Muscle of back (tissue), 11 donors: ENCODE data around the gene PDSS2. TPM values are rescaled to one million over a fixed set of nuclear protein-coding genes. Genes with fewer than 3 reads are reported as not detected.
"Not testable (repeated sequence)": the region's sequence is repeated elsewhere in the genome, so short reads cannot be mapped to it uniquely, and the experiment has no call there.

ENCODE experiments used
- DNase-seq, 3 donors: peaks; one replicate each; pipeline versions ENCODE4 v3.0.0 to v3.0.0-alpha.2; 2013
- polyA plus RNA-seq, 10 donors: library from polyadenylated mRNA; unstranded; fragments of 120-200 nt; gene quantifications; one replicate each; pipeline ENCODE4 v1.2.1, GENCODE V29; 2013; ENCODE audit not compliant: insufficient read length in 10 of 10

The PDSS2 gene
- polyA plus RNA-seq, 10 donors: 7.5 to 10.2 (median 8.4) TPM

GRCh38 chr6:107328081-107328480, 131.3 kb downstream of the PDSS2 start:
- DNase-seq: no peak

GRCh38 chr6:107323133-107323785, 136.1 kb downstream of the PDSS2 start:
- no peak for DNase-seq

- no peak for DNase-seq
These were observed 137.6 kb downstream of the PDSS2 start for GRCh38 chr6:107321793-107322192.

- DNase-seq: peak in 2 of 3 donors; percentile 16 to 27
These were observed 139.3 kb downstream of the PDSS2 start for GRCh38 chr6:107319906-107320530.

GRCh38 chr6:107318100-107318736, 141.1 kb downstream of the PDSS2 start:
- DNase-seq: peak; percentile 33 to 76 (median 68)

GRCh38 chr6:107315114-107315513, 144.2 kb downstream of the PDSS2 start:
- DNase-seq: no peak

GRCh38 chr6:107314531-107314939, 144.8 kb downstream of the PDSS2 start:
- no peak for DNase-seq

GRCh38 chr6:107313776-107314175, 145.6 kb downstream of the PDSS2 start:
- no peak for DNase-seq

GRCh38 chr6:107310362-107310761, 149.0 kb downstream of the PDSS2 start:
- no peak for DNase-seq

- DNase-seq: peak in 2 of 3 donors; percentile 9 to 15
These were observed 150.7 kb downstream of the PDSS2 start for GRCh38 chr6:107308677-107309076.

- DNase-seq: not testable (repeated sequence)
These were observed 153.4 kb downstream of the PDSS2 start for GRCh38 chr6:107305994-107306393.

GRCh38 chr6:107305391-107305790, 154.0 kb downstream of the PDSS2 start:
- no peak for DNase-seq

GRCh38 chr6:107304421-107305025, 154.8 kb downstream of the PDSS2 start:
- DNase-seq: peak in 1 of 3 donors; percentile 7

- DNase-seq: no peak
These were observed 166.0 kb downstream of the PDSS2 start for GRCh38 chr6:107293350-107293749.

GRCh38 chr6:107292715-107293271, 166.6 kb downstream of the PDSS2 start:
- peak in 1 of 3 donors; percentile 11 for DNase-seq

- DNase-seq: peak in 1 of 3 donors; percentile 8
These were observed 168.9 kb downstream of the PDSS2 start for GRCh38 chr6:107290491-107290890.

GRCh38 chr6:107289258-107289657, 170.1 kb downstream of the PDSS2 start:
- DNase-seq: not testable (repeated sequence)

- DNase-seq: not testable (repeated sequence)
These were observed 173.7 kb downstream of the PDSS2 start for GRCh38 chr6:107285683-107286082.

- no peak for DNase-seq
These were observed 174.6 kb downstream of the PDSS2 start for GRCh38 chr6:107284805-107285204.

GRCh38 chr6:107280791-107281190, 178.6 kb downstream of the PDSS2 start:
- DNase-seq: no peak

GRCh38 chr6:107280001-107280400, 179.4 kb downstream of the PDSS2 start:
- DNase-seq: not testable (repeated sequence)

GRCh38 chr6:107275330-107275865, 184.0 kb downstream of the PDSS2 start:
- DNase-seq: no peak
